Panc1 (cell line): Measurements from ENCODE around the gene SIAH1.

Experiments
- POLR2AphosphoS5 ChIP-seq: IDR thresholded peaks from 2 replicates; pipeline ENCODE4 v1.6.1; 2012; ENCODE audit warnings: mild to moderate bottlenecking, low read depth, low read length, moderate library complexity
- TCF7L2 ChIP-seq: IDR thresholded peaks from 2 replicates; pipeline ENCODE4 v1.6.1; 2011; ENCODE audit warnings: mild to moderate bottlenecking, low read depth, low read length, inconsistent platforms
- TF ChIP-seq, protein P1 (sequence below): fragments of 450-650 bp; IDR thresholded peaks from 2 replicates; pipeline ENCODE4 v1.5.1; 2017; ENCODE audit warnings: mild to moderate bottlenecking

DNA sequence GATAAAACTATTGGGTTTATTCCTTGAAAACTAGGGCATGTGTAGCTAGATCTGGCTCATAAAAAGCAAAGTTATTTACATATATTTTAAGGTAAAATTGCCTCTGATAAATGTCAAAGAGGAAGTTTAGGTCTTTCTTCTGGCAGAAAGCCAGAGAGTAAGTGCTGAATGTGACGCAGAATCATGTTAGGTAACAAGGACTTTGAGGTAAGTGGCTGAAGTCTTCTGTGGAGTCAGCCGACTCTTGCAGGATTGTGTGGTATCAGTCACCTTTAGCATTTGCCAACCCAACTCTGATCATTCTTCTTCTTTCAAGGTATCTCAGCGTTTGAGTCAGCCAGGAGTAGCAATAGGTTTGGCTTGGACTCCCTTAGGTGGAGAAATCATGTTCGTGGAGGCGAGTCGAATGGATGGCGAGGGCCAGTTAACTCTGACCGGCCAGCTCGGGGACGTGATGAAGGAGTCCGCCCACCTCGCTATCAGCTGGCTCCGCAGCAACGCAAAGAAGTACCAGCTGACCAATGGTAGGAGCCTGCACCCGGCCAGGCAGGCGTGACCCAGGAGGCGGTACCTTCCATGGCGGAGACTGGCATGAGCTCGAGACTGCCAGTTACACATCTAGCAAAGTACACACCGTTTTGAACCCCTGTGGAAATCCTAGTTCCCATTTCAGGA lies 37.9 kb downstream of the SIAH1 start:
- TF ChIP-seq, protein P1, sequence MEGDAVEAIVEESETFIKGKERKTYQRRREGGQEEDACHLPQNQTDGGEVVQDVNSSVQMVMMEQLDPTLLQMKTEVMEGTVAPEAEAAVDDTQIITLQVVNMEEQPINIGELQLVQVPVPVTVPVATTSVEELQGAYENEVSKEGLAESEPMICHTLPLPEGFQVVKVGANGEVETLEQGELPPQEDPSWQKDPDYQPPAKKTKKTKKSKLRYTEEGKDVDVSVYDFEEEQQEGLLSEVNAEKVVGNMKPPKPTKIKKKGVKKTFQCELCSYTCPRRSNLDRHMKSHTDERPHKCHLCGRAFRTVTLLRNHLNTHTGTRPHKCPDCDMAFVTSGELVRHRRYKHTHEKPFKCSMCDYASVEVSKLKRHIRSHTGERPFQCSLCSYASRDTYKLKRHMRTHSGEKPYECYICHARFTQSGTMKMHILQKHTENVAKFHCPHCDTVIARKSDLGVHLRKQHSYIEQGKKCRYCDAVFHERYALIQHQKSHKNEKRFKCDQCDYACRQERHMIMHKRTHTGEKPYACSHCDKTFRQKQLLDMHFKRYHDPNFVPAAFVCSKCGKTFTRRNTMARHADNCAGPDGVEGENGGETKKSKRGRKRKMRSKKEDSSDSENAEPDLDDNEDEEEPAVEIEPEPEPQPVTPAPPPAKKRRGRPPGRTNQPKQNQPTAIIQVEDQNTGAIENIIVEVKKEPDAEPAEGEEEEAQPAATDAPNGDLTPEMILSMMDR, result no peak
- no peak for TF ChIP-seq POLR2AphosphoS5
- no peak for TF ChIP-seq TCF7L2
